GM19025 (cell line): Measurements from ENCODE around the gene FNDC3B.

Experiments
- ATAC-seq: cut with Tn5 transposase; IDR thresholded peaks from one replicate; pipeline ENCODE4 v1.9.1; 2021; ENCODE audit warnings: mild to moderate bottlenecking, low read depth, moderate library complexity; ENCODE audit not compliant: unreplicated experiment

Gene FNDC3B

DNA sequence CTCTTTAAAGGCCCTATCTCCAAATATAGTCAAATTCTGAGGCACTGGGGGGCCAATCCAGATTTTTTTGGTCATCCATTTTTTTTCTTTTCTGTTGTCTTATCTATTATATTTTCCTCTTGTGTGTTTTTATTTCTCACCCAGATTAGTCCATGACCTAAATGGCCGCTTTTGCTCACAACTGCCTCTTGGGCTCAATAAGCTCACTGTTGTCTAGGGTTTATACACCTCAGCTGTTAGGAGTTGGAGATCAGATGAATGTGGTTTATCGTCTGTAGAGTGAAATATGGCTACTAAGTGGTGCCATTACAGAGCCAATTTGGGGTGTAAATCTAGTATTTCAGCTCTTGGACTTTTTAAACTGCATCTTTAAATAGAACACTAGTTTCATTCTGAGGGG, 235.5 kb downstream of the FNDC3B start:
- ATAC-seq: no peak

DNA sequence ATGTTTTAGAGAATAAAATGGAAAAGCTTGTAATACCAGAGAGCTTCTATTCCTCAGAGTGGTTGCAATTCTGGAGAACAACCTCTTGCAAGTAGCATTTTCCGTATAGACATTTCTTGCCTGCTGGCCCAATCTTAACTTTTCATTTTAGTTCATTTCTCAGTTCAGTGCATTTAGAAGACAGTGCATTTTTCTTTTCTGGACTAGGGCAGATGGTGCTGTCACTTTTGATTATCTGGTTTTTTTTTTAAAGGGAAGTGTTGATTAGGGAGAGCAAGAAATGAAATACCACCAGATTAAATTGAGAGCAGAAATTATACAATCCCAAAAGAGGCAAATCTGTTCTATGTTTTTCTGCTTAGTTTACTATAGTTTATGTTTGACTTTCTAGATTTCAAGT, 236.2 kb downstream of the FNDC3B start:
- no peak for ATAC-seq

DNA sequence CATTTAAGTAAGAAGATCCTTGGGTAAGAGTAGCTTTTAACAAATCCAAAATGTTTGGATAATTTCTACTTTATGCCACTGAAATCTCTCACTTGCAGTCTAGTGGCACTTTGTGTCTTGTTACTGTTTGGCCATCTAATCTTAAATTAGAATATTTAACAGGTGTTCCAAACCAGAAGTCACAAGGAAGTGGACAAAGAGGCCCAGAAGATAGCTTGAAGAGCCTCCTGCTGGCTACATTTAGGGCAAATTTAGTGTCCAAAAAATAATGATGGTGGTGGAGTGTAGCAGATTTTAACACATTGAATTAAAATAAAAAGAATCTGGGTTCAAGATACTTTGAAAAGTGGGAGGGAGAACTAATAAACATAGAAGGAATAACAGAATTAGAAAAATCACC, 236.7 kb downstream of the FNDC3B start:
- no peak for ATAC-seq

GRCh38 chr3:172277151-172277652, 237.8 kb downstream of the FNDC3B start:
- ATAC-seq: no peak

DNA sequence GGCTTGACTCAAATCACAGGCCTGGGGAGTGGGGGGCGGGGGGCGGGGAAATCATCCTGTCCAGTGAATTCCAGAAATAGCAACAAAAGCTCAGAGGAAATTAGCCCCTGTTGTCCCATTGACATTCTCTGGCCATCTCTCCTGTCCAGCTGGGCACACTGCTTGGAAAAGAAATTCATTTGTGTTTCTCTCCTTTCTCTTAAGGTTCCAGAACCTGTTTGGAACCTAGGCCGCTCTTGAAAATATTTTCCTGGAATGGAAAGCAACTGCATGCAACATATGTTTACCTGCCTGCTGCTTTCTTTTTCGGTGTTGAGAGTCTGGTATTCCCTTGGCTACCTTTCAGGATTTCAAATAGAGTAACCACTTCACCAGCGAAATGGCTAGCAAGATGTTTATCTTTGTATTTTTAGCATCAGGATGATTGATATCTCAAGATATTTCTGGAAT, 239.8 kb downstream of the FNDC3B start:
- no peak for ATAC-seq

- ATAC-seq: no peak
Measured at GRCh38 chr3:172279974-172280373, 240.6 kb downstream of the FNDC3B start.

DNA sequence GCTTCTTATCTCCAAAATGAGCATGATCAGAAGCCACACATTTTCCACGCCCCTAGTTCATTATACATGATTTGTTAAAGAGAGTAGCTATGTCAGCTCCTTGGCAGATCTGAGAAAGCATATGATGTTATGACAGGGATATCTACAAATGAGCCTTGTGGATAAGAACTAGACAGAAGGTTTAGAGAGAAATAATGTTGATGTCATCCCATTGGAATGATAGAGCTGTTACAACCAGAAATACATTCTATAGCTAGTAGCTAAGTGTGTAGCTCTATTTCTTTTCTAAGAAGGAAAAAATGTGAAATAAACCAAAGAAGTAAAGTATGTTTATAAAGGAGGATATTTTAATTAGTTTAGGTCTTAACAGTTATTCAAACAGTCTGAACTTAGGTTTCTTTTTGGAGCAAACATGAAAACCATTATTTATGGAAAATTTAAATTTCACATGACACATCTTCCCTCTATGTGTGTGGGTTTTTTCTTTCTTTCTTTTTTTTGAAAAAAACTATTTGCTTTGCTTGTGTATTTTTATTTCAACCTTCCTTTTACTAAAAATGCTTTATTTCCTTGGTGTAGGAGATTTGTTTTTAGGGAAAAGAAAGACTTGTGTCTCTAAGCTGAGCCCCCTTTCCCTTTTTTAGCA, 241.2 kb downstream of the FNDC3B start:
- ATAC-seq: no peak

DNA sequence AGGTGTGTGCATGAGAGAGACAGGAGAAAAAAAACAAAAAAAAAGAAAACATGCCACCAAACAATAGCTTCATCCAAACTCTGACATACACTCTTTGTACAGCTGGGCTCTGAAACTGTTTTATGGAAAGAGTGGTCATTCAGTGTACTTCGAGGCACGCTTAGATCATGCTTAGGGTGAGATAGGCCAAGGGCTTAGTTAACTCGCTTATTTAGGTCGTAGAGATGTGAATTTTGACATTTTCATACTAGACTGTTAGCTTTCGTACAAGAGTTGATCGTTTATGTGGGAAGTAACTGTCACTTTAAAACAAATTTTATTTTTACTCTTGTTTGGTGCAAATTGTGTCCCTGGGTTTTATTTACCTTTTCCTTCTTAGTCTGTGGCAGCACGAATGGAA, 242.5 kb downstream of the FNDC3B start:
- ATAC-seq: no peak

GRCh38 chr3:172282850-172283249, 243.5 kb downstream of the FNDC3B start:
- no peak for ATAC-seq

GRCh38 chr3:172283841-172284357, 244.5 kb downstream of the FNDC3B start:
- ATAC-seq: no peak

- ATAC-seq: no peak
Measured at GRCh38 chr3:172285844-172286243, 246.5 kb downstream of the FNDC3B start.

GRCh38 chr3:172286548-172287148, 247.3 kb downstream of the FNDC3B start:
- ATAC-seq: no peak

- no peak for ATAC-seq
Measured at GRCh38 chr3:172287937-172288477, 248.6 kb downstream of the FNDC3B start.

DNA sequence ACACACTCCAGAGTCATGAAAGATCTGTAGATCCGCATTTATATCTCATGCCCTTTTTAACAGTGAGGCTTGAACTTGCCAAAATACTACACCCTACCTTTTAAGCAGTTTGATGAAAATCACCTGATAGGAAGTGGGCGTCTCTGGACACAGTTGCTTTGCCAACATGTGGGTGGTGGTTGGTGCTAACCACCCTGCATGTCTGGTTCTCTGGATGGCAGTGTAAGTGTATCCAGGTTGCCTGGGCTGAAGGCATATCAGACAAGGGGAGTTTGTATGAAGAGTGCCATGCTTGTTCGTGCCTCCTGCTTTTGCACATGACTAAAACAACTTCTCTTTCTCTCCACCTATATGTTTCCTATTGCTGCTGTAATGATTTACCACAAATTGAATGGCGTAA, 249.3 kb downstream of the FNDC3B start:
- ATAC-seq: no peak

- ATAC-seq: no peak
Measured at GRCh38 chr3:172289583-172289982, 250.2 kb downstream of the FNDC3B start.

DNA sequence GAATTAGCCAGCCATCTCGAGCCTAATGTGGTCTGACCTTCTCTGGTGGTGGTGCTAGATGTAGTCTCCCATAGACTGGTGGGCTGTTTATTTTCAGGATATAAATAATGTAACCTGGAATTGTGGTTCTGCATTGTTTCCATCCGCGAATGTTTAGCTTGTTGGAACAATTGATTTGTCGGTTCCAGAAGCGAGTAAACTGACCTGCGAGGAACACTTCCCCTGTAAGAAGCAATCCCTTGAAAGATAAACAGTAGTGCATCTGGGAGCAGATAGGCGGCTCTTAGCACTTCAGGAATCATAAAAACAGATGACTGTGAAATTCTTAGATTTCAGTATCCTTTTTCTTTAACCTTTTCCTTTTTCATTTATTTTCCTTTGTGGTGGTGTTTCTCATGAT, 251.1 kb downstream of the FNDC3B start:
- no peak for ATAC-seq

- ATAC-seq: no peak
Measured at GRCh38 chr3:172291650-172292049, 252.3 kb downstream of the FNDC3B start.

DNA sequence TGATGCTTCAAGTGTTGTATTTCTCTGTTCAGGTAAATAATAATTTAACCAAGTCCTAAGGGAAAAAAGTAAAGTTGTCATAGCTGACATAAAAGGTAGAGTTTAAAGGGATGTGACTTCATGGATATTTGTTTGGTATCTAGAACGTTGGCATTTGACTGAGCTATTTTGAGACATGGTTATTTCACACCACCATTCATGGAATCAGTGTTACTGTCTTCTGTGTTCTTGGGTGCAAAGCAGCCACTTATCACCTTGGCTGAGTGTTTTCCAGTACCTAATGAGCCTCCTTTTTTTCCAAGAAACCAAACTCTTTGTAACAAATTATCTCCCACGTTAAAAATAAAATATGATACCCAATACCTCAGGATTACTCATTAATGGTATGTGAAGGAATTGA, 253.0 kb downstream of the FNDC3B start:
- no peak for ATAC-seq

- no peak for ATAC-seq
Measured at GRCh38 chr3:172293093-172293492, 253.7 kb downstream of the FNDC3B start.

- ATAC-seq: no peak
Measured at GRCh38 chr3:172294223-172294806, 254.9 kb downstream of the FNDC3B start.

DNA sequence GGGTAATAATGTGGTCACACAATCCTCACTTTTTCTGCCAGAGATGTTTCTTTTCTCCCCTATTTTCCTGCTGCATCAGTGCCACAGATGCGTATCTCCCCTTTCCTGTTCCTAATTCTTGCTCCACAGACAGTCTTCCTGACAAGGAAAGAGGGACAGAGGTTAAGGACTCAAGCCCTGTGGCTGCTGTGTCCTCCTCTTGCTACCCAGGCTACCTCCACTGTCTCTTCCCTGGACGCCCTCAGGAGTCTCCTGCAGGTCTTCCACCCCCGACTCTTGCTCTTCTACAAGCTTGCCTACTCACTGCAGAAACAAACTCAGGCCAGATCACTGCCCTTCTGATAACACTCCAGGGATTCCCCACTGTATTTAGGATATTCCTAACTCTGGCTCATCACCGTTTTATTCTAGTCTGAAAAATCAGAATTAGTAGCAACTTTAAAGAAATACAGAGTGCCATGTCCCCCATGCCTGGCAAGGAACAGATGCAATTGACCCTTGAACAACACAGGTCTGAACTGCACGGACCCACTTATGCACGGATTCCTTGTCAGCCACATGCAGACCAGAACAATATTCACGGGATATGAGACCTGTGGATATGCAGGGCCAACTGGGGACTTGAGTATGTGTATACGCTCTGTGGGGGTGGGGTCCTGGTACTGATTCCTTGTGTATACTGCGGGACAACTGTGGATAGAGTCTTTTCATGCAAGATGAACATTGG, 257.0 kb downstream of the FNDC3B start:
- ATAC-seq: no peak
